ENCODE data around the gene FHIT. TPM values are rescaled to one million over a fixed set of nuclear protein-coding genes. Genes with fewer than 3 reads are reported as not detected.
A peak's percentile ranks its signal among the peaks of the same experiment; 100 is the strongest.

The FHIT gene
- total RNA-seq, 1 experiment from 2014 or later = 3.6 TPM

DNA sequence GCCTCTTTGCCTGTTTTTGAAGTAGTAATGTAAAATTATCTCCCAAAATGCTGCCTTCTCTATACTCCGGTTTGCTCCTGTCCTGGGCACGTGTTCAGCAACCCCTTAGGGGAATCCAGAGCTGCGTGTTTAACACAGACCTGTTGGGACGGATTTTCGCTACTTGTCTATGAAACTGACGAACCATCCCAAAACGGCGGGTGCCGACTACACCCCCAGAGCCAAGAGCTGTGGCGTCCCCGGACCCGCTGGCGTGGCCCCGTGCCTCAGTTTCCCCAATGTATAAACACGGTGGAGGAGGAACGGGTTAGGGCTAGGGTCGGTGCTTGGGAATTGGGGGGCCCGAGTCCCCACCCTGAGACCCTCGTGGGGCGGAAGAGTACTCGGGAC, 473 bp downstream of the FHIT start:
- no peaks in the 10 kb centered on the region for H3K36me3 ChIP-seq (ENCODE audit: low read depth, low read length)
- TF ChIP-seq EZH2phosphoT487 (IDR thresholded peaks at IDR 0.05; ENCODE audit: borderline replicate concordance, low read length) (no peak), EZH2 (IDR thresholded peaks at IDR 0.05; ENCODE audit: low read length, unreplicated experiment) (no peak)
- TF ChIP-seq, protein P1, sequence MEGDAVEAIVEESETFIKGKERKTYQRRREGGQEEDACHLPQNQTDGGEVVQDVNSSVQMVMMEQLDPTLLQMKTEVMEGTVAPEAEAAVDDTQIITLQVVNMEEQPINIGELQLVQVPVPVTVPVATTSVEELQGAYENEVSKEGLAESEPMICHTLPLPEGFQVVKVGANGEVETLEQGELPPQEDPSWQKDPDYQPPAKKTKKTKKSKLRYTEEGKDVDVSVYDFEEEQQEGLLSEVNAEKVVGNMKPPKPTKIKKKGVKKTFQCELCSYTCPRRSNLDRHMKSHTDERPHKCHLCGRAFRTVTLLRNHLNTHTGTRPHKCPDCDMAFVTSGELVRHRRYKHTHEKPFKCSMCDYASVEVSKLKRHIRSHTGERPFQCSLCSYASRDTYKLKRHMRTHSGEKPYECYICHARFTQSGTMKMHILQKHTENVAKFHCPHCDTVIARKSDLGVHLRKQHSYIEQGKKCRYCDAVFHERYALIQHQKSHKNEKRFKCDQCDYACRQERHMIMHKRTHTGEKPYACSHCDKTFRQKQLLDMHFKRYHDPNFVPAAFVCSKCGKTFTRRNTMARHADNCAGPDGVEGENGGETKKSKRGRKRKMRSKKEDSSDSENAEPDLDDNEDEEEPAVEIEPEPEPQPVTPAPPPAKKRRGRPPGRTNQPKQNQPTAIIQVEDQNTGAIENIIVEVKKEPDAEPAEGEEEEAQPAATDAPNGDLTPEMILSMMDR (conservative IDR thresholded peaks at IDR 0.05; ENCODE audit: low read depth, low read length) = no peak
- no peak overlapping the region for H3K27ac ChIP-seq (ENCODE audit: low read length)
- ATAC-seq = peak; percentile 21
- no peaks in the 10 kb centered on the region for H3K79me2 ChIP-seq (ENCODE audit: low read length)
- DNase-seq = peak; percentile 43
- H3K9me2 ChIP-seq (replicated peaks; ENCODE audit: low read length) = no peaks in the 10 kb centered on the region
- no peaks in the 10 kb centered on the region for H3K27me3 ChIP-seq (ENCODE audit: low read length)
- CTCF ChIA-PET = no interaction called here
- no peaks in the 10 kb centered on the region for H3F3A ChIP-seq (ENCODE audit: low read length, unreplicated experiment)
- peak overlapping the region; percentile 64 for H3K9ac ChIP-seq (ENCODE audit: low read length)
- H4K20me1 ChIP-seq (ENCODE audit: low read length) = no peaks in the 10 kb centered on the region
- intact Hi-C loops (cut with micrococcal nuclease) = loop anchor here (5.0 kb wide), 2 partner anchors 68 to 298 kb away; no protein-coding TSS in a partner anchor
- H2AFZ ChIP-seq (ENCODE audit: low read length) = peak overlapping the region; percentile 95
- peak overlapping the region; percentile 69 for H3K4me3 ChIP-seq (ENCODE audit: low read length)
- BruUV-seq (replicated peaks) = TSS peak; percentile 80
- POLR2A ChIA-PET (ENCODE audit: unreplicated experiment) = no interaction called here
- H3K9me3 ChIP-seq (ENCODE audit: low read length) = no peaks in the 10 kb centered on the region
- peak overlapping the region; percentile 85 for H3K4me2 ChIP-seq (ENCODE audit: low read length)
- H3K4me1 ChIP-seq (ENCODE audit: insufficient read depth, low read length) = peaks cover 16% of the 10 kb centered on the region

DNA sequence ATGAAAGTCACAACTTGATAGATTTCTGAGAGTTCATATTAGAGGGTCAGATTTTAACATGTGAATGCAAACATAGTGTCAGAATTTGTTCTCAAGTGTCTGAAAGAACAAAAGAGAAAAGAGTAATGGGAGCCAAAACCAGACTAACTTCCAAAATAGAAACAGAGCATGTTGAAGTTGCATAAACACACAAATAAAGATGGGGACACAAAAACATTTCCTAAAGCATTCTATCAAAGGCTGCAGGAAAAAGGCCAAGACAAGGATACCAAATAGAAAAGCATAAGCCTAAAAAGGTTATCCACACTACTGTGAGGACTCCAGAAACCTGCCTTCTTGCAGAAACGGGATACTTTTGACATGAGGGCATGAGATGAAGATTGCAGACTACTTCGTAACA, 2.8 kb downstream of the FHIT start:
- no peak for ATAC-seq
- Histone ChIP-seq H3K9me3 (ENCODE audit: low read length) (no peaks in the 10 kb centered on the region), H4K20me1 (ENCODE audit: low read length) (no peaks in the 10 kb centered on the region), H3K27me3 (ENCODE audit: low read length) (no peaks in the 10 kb centered on the region), H3K9me2 (replicated peaks; ENCODE audit: low read length) (no peaks in the 10 kb centered on the region), H3K27ac (ENCODE audit: low read length) (no peak overlapping the region), H3K36me3 (ENCODE audit: low read depth, low read length) (no peaks in the 10 kb centered on the region), H3K79me2 (ENCODE audit: low read length) (0 out of 2 replicates have a peak, but pooled peaks cover 7% of the 10 kb centered on the region), H2AFZ (ENCODE audit: low read length) (no peak overlapping the region), H3K4me1 (ENCODE audit: insufficient read depth, low read length) (peaks cover 16% of the 10 kb centered on the region), H3K4me3 (ENCODE audit: low read length) (no peak overlapping the region), H3K9ac (ENCODE audit: low read length) (no peak overlapping the region), H3K4me2 (ENCODE audit: low read length) (no peak overlapping the region), H3F3A (ENCODE audit: low read length, unreplicated experiment) (no peaks in the 10 kb centered on the region)
- TF ChIP-seq, protein P1 (conservative IDR thresholded peaks at IDR 0.05; ENCODE audit: low read depth, low read length) = no peak
- no peak for TF ChIP-seq EZH2phosphoT487 (IDR thresholded peaks at IDR 0.05; ENCODE audit: borderline replicate concordance, low read length)
- no peak for TF ChIP-seq EZH2 (IDR thresholded peaks at IDR 0.05; ENCODE audit: low read length, unreplicated experiment)
- POLR2A ChIA-PET (ENCODE audit: unreplicated experiment) = no interaction called here
- intact Hi-C loops (cut with micrococcal nuclease) = no loop called here
- DNase-seq = no peak
- CTCF ChIA-PET = no interaction called here
- no TSS peak for BruUV-seq (replicated peaks)

DNA sequence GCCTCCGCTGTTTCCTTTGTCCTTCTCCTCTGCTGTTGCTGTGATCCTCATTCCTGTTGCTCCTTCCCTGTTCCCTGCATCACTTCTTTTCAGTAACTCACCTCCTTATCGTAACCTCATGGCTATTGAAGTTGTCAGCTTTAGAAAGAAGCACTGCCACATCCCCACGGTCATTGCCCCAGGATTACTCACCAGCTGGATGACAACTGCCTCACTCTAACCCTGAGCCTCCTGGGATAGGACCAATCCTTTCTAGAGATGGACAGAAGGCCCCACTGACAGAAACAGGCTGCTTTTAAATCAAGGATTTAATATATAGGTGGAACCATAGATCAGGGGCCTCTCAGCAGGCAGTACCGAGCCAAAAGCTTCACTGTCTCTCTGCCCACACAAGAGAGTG, 4.1 kb downstream of the FHIT start:
- Histone ChIP-seq H3K27ac (ENCODE audit: low read length) (no peak overlapping the region), H3K9ac (ENCODE audit: low read length) (no peak overlapping the region), H3K27me3 (ENCODE audit: low read length) (no peaks in the 10 kb centered on the region), H3K4me1 (ENCODE audit: insufficient read depth, low read length) (peaks cover 22% of the 10 kb centered on the region), H3K9me2 (replicated peaks; ENCODE audit: low read length) (no peaks in the 10 kb centered on the region), H2AFZ (ENCODE audit: low read length) (no peak overlapping the region), H3K36me3 (ENCODE audit: low read depth, low read length) (no peaks in the 10 kb centered on the region), H3K4me3 (ENCODE audit: low read length) (no peak overlapping the region), H3K79me2 (ENCODE audit: low read length) (0 out of 2 replicates have a peak, but pooled peaks cover 7% of the 10 kb centered on the region), H3F3A (ENCODE audit: low read length, unreplicated experiment) (no peaks in the 10 kb centered on the region), H4K20me1 (ENCODE audit: low read length) (no peaks in the 10 kb centered on the region), H3K4me2 (ENCODE audit: low read length) (no peak overlapping the region), H3K9me3 (ENCODE audit: low read length) (no peaks in the 10 kb centered on the region)
- TF ChIP-seq, protein P1 (conservative IDR thresholded peaks at IDR 0.05; ENCODE audit: low read depth, low read length) = no peak
- TF ChIP-seq EZH2phosphoT487 (IDR thresholded peaks at IDR 0.05; ENCODE audit: borderline replicate concordance, low read length) (no peak), EZH2 (IDR thresholded peaks at IDR 0.05; ENCODE audit: low read length, unreplicated experiment) (no peak)
- ChIA-PET CTCF (no interaction called here), POLR2A (ENCODE audit: unreplicated experiment) (no interaction called here)
- DNase-seq (no peak), ATAC-seq (no peak)
- BruUV-seq (replicated peaks) = no TSS peak
- intact Hi-C loops (cut with micrococcal nuclease) = no loop called here

Data from PC-3 (cell line).